HG03457 (cell line): ENCODE data around the gene CFL1.

Experiments
- ATAC-seq: cut with Tn5 transposase; IDR thresholded peaks from one replicate; pipeline ENCODE4 v1.9.1; 2021; ENCODE audit warnings: moderate number of reproducible peaks; ENCODE audit not compliant: unreplicated experiment

The CFL1 gene

GRCh38 chr11:65888163-65888814, 30.3 kb upstream of the CFL1 start, which contains the start of gene FIBP:
TSS of gene FIBP (minus strand) at chr11:65888471. CDS start at chr11:65888418, 53 bp downstream.
- no peak for ATAC-seq

- ATAC-seq = no peak
Observed at GRCh38 chr11:65887723-65888162, 29.8 kb upstream of the CFL1 start.

GRCh38 chr11:65886826-65887722, 29.1 kb upstream of the CFL1 start:
- no peak for ATAC-seq

GRCh38 chr11:65885808-65886536, 28.0 kb upstream of the CFL1 start:
- no peak for ATAC-seq

GRCh38 chr11:65885231-65885630, 27.3 kb upstream of the CFL1 start:
- ATAC-seq = no peak

GRCh38 chr11:65884716-65885092, 26.7 kb upstream of the CFL1 start:
- ATAC-seq = no peak

GRCh38 chr11:65883786-65884715, 26.1 kb upstream of the CFL1 start:
- ATAC-seq = no peak

GRCh38 chr11:65883058-65883761, 25.2 kb upstream of the CFL1 start:
- no peak for ATAC-seq

GRCh38 chr11:65882120-65883057, 24.4 kb upstream of the CFL1 start:
- no peak for ATAC-seq

GRCh38 chr11:65880844-65881421, 23.0 kb upstream of the CFL1 start:
- ATAC-seq = no peak

- no peak for ATAC-seq
Observed at GRCh38 chr11:65880027-65880426, 22.0 kb upstream of the CFL1 start.

GRCh38 chr11:65879617-65880016, 21.6 kb upstream of the CFL1 start, which contains the start of gene CTSW:
TSS of gene CTSW (plus strand) at chr11:65879837. CDS start at chr11:65879855, 18 bp downstream.
- no peak for ATAC-seq

GRCh38 chr11:65873318-65874156, 15.6 kb upstream of the CFL1 start:
- ATAC-seq = peak; percentile 51

GRCh38 chr11:65872586-65873317, 14.8 kb upstream of the CFL1 start, which contains the start of gene EFEMP2:
TSS of gene EFEMP2 (minus strand) at chr11:65872800. CDS start at chr11:65872354, 446 bp downstream.
- ATAC-seq = no peak

- no peak for ATAC-seq
Observed at GRCh38 chr11:65871811-65872548, 14.0 kb upstream of the CFL1 start.
